Body of pancreas (tissue), 4 donors: ENCODE results near the gene CACNA1G.

Experiments used
- POLR2A ChIP-seq, 3 donors: fragments of 450-650 bp; IDR thresholded peaks; one replicate each; pipeline ENCODE4 v1.6.1; 2016; ENCODE audit warnings: antibody characterized with exemption in 3 of 3, mild to moderate bottlenecking in 2 of 3
- TF ChIP-seq, protein P1 (sequence below), 7 experiments: fragments of 450-650 bp in 4 of 7; fragments of 200-600 bp in 3 of 7; sonication (generic) in 3 of 7; IDR thresholded peaks; one replicate each; pipeline ENCODE4 v1.5.1; 2016 to 2019; ENCODE audit warnings: antibody characterized with exemption in 7 of 7

GRCh38 chr17:50514936-50515702 is 45.4 kb upstream of the CACNA1G start:
- TF ChIP-seq, protein P1, sequence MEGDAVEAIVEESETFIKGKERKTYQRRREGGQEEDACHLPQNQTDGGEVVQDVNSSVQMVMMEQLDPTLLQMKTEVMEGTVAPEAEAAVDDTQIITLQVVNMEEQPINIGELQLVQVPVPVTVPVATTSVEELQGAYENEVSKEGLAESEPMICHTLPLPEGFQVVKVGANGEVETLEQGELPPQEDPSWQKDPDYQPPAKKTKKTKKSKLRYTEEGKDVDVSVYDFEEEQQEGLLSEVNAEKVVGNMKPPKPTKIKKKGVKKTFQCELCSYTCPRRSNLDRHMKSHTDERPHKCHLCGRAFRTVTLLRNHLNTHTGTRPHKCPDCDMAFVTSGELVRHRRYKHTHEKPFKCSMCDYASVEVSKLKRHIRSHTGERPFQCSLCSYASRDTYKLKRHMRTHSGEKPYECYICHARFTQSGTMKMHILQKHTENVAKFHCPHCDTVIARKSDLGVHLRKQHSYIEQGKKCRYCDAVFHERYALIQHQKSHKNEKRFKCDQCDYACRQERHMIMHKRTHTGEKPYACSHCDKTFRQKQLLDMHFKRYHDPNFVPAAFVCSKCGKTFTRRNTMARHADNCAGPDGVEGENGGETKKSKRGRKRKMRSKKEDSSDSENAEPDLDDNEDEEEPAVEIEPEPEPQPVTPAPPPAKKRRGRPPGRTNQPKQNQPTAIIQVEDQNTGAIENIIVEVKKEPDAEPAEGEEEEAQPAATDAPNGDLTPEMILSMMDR (IDR thresholded peaks at IDR 0.05) = no peak
- TF ChIP-seq POLR2A (IDR thresholded peaks at IDR 0.05) = no peak
